GM23248 (cell line): ENCODE measurements around the gene GAST. TPM values are rescaled to one million over a fixed set of nuclear protein-coding genes. Genes with fewer than 3 reads are reported as not detected.

Experiments used
- DNase-seq: peaks from one replicate; pipeline ENCODE4 v3.0.0-alpha.2; 2015
- H2AFZ ChIP-seq: fragments of 200-600 bp; sonication (generic); 2 replicates; pipeline ENCODE4 v1.6.1; 2016; ENCODE audit warnings: antibody characterized with exemption
- H3F3A ChIP-seq: fragments of 200-600 bp; sonication (generic); 2 replicates; pipeline ENCODE4 v1.6.1; 2016; ENCODE audit warnings: mild to moderate bottlenecking, antibody characterized with exemption, mixed run types; ENCODE audit not compliant: insufficient read depth
- H3K27ac ChIP-seq: fragments of 200-600 bp; sonication (generic); 2 replicates; pipeline ENCODE4 v1.5.1; 2016; ENCODE audit warnings: mild to moderate bottlenecking
- H3K27me3 ChIP-seq: fragments of 200-600 bp; sonication (generic); replicated peaks from 2 replicates; pipeline ENCODE4 v1.6.1; 2016; ENCODE audit warnings: mild to moderate bottlenecking; ENCODE audit not compliant: insufficient read depth
- H3K36me3 ChIP-seq: fragments of 200-600 bp; sonication (generic); 2 replicates; pipeline ENCODE4 v1.6.1; 2016; ENCODE audit warnings: low read depth, mild to moderate bottlenecking
- H3K4me1 ChIP-seq: fragments of 200-600 bp; sonication (generic); 2 replicates; pipeline ENCODE4 v1.6.1; 2016; ENCODE audit warnings: mild to moderate bottlenecking; ENCODE audit not compliant: insufficient read depth
- H3K4me2 ChIP-seq: fragments of 200-600 bp; sonication (generic); one replicate; pipeline ENCODE4 v1.6.1; 2016; ENCODE audit warnings: mild to moderate bottlenecking; ENCODE audit not compliant: unreplicated experiment
- H3K4me3 ChIP-seq: fragments of 200-600 bp; sonication (generic); 2 replicates; pipeline ENCODE4 v1.5.1; 2016; ENCODE audit warnings: mild to moderate bottlenecking
- H3K79me2 ChIP-seq: fragments of 200-600 bp; sonication (generic); 2 replicates; pipeline ENCODE4 v1.6.1; 2016; ENCODE audit warnings: mild to moderate bottlenecking; ENCODE audit not compliant: insufficient read depth
- H3K9ac ChIP-seq: fragments of 200-600 bp; sonication (generic); 2 replicates; pipeline ENCODE4 v1.6.1; 2016; ENCODE audit warnings: mild to moderate bottlenecking
- H3K9me2 ChIP-seq: fragments of 200-600 bp; sonication (generic); 2 replicates; pipeline ENCODE4 v1.6.1; 2016; ENCODE audit warnings: mixed run types, mild to moderate bottlenecking, moderate library complexity; ENCODE audit not compliant: insufficient read depth
- H3K9me3 ChIP-seq: fragments of 200-600 bp; sonication (generic); one replicate; pipeline ENCODE4 v1.6.1; 2017; ENCODE audit warnings: low read depth
- H4K20me1 ChIP-seq: fragments of 200-600 bp; sonication (generic); 2 replicates; pipeline ENCODE4 v1.6.0; 2016; ENCODE audit not compliant: insufficient read depth
- EZH2 ChIP-seq: fragments of 200-600 bp; sonication (generic); IDR thresholded peaks from 2 replicates; pipeline ENCODE4 v1.6.1; 2018; ENCODE audit warnings: antibody characterized with exemption, mild to moderate bottlenecking; ENCODE audit not compliant: insufficient read depth, poor library complexity, severe bottlenecking
- EZH2phosphoT487 ChIP-seq: fragments of 200-600 bp; sonication (generic); IDR thresholded peaks from 2 replicates; pipeline ENCODE4 v1.6.1; 2018; ENCODE audit warnings: antibody characterized with exemption, moderate library complexity, mild to moderate bottlenecking, low read depth; ENCODE audit not compliant: insufficient read depth
- WGBS, 2 experiments: methylation state at CpG; one replicate each; pipeline ENCODE4 v1.1.6; 2015 to 2017; ENCODE audit warnings: low lambda C conversion rate in 2 of 2, low coverage in 1 of 2; ENCODE audit errors: missing lambda C conversion rate in 2 of 2; 5-methylcytosine and 5-hydroxymethylcytosine counted together
- in situ Hi-C: fragments of 300-500 bp; cut with MboI; formaldehyde crosslinking; loops from 2 replicates; pipeline ENCODE4 v1.15.0; 2020
- polyA plus RNA-seq: library from polyadenylated mRNA; unstranded; fragments of >200 nt; fragmentation: Nextera tagmentation; extraction: Ambion mirVana; gene quantifications from 2 replicates; pipeline ENCODE4 v1.2.1, GENCODE V29; 2016
- total RNA-seq: library from RNA; depleted of rRNA; stranded (reverse); fragments of >200 nt; shearing (Covaris generic); gene quantifications from 2 replicates; pipeline ENCODE4 v1.2.3, GENCODE V29; 2014

The GAST gene
- total and polyA plus RNA-seq, 2 experiments from 2014 or later = not detected

GRCh38 chr17:41734139-41734948 lies 22.2 kb downstream of the GAST start, which contains the start of gene HAP1:
Gene HAP1, minus strand, starts transcription at chr17:41734643. Its CDS starts 9 bp downstream, at chr17:41734634.
- 1 to 2% methylated on average over 68 to 74 of the region's 77 CpGs for WGBS, 2 experiments
- no peaks in the 10 kb centered on the region for H3K9me3 ChIP-seq
- TF ChIP-seq EZH2phosphoT487 = no peak; the same call in 1 of the 2 replicates
- TF ChIP-seq EZH2 = peak; percentile 48
- no peak within 1 kb of the TSS for H3K9ac ChIP-seq
- no peaks in the 10 kb centered on the region for H3K9me2 ChIP-seq
- peak; percentile 40 for DNase-seq
- no peaks in the 10 kb centered on the region for H3K4me1 ChIP-seq
- H3K79me2 ChIP-seq = no peaks in the 10 kb centered on the region
- no peaks in the 10 kb centered on the region for H4K20me1 ChIP-seq
- peak within 1 kb of the TSS; percentile 57 for H3K4me3 ChIP-seq
- H3K27me3 ChIP-seq = peaks cover 58% of the 10 kb centered on the region
- peak within 1 kb of the TSS; percentile 70 for H3K4me2 ChIP-seq
- H3K36me3 ChIP-seq = no peaks in the 10 kb centered on the region
- no peak within 1 kb of the TSS for H3K27ac ChIP-seq
- peak within 1 kb of the TSS; percentile 49 for H2AFZ ChIP-seq
- no peaks in the 10 kb centered on the region for H3F3A ChIP-seq
- in situ Hi-C loops = no loop called here

GRCh38 chr17:41734949-41735313 lies 22.8 kb downstream of the GAST start:
- no peaks in the 10 kb centered on the region for H3K36me3 ChIP-seq

GRCh38 chr17:41735744-41736143 lies 23.6 kb downstream of the GAST start:
- Histone ChIP-seq H3F3A (no peaks in the 10 kb centered on the region), H2AFZ (no peak overlapping the region), H4K20me1 (no peaks in the 10 kb centered on the region), H3K4me3 (no peak overlapping the region), H3K4me2 (no peak overlapping the region), H3K9me3 (no peaks in the 10 kb centered on the region), H3K27ac (no peak overlapping the region), H3K4me1 (peaks cover 6% of the 10 kb centered on the region; the same call in 1 of the 2 replicates), H3K9me2 (no peaks in the 10 kb centered on the region), H3K79me2 (no peaks in the 10 kb centered on the region), H3K36me3 (no peaks in the 10 kb centered on the region), H3K27me3 (peaks cover 51% of the 10 kb centered on the region), H3K9ac (no peak overlapping the region)
- DNase-seq = no peak
- in situ Hi-C loops = no loop called here
- TF ChIP-seq EZH2 = no peak
- TF ChIP-seq EZH2phosphoT487 = no peak
- WGBS, 2 experiments = 68 to 77% methylated on average over 4 of the region's 4 CpGs

More at GRCh38 chr17:41734949-41735313, 22.8 kb downstream of the GAST start:
- H3K9me3 ChIP-seq = no peaks in the 10 kb centered on the region
- 1% methylated on average over 23 of the region's 23 CpGs for WGBS, 2 experiments
- H2AFZ ChIP-seq = peak overlapping the region; percentile 49
- H3K9me2 ChIP-seq = no peaks in the 10 kb centered on the region
- peak; percentile 30 for TF ChIP-seq EZH2
- no peak for TF ChIP-seq EZH2phosphoT487
- no peaks in the 10 kb centered on the region for H3K79me2 ChIP-seq
- H4K20me1 ChIP-seq = no peaks in the 10 kb centered on the region
- no peaks in the 10 kb centered on the region for H3F3A ChIP-seq
- no peak overlapping the region for H3K9ac ChIP-seq
- H3K4me3 ChIP-seq = peak overlapping the region; percentile 57
- peak overlapping the region; percentile 70 for H3K4me2 ChIP-seq
- in situ Hi-C loops = no loop called here
- H3K27me3 ChIP-seq = peaks cover 58% of the 10 kb centered on the region
- peaks cover 6% of the 10 kb centered on the region; the same call in 1 of the 2 replicates for H3K4me1 ChIP-seq
- peak; percentile 41 for DNase-seq
- no peak overlapping the region for H3K27ac ChIP-seq

GRCh38 chr17:41736983-41737679 lies 25.0 kb downstream of the GAST start:
- Histone ChIP-seq H3K9me2 (no peaks in the 10 kb centered on the region), H2AFZ (no peak overlapping the region), H3K36me3 (no peaks in the 10 kb centered on the region), H3K4me1 (peaks cover 6% of the 10 kb centered on the region; the same call in 1 of the 2 replicates), H3K9me3 (no peaks in the 10 kb centered on the region), H3K79me2 (no peaks in the 10 kb centered on the region), H3K27ac (no peak overlapping the region), H3K9ac (no peak overlapping the region), H3K4me2 (no peak overlapping the region), H4K20me1 (no peaks in the 10 kb centered on the region), H3F3A (no peaks in the 10 kb centered on the region), H3K27me3 (peaks cover 44% of the 10 kb centered on the region), H3K4me3 (no peak overlapping the region)
- 59 to 63% methylated on average over 13 to 17 of the region's 17 CpGs for WGBS, 2 experiments
- TF ChIP-seq EZH2phosphoT487 (no peak), EZH2 (no peak)
- in situ Hi-C loops = no loop called here
- DNase-seq = no peak
